Measurements from ENCODE around the gene ELK3.

The ELK3 gene

GRCh38 chr12:96213869-96214268 is 19.7 kb downstream of the ELK3 start:
- DNase-seq: no peak

GRCh38 chr12:96215919-96216273 is 21.7 kb downstream of the ELK3 start:
- no peak for DNase-seq

GRCh38 chr12:96218989-96219678 is 25.0 kb downstream of the ELK3 start:
- no peak for DNase-seq

GRCh38 chr12:96219700-96220206 is 25.6 kb downstream of the ELK3 start:
- no peak for DNase-seq

GRCh38 chr12:96220902-96221301 is 26.7 kb downstream of the ELK3 start:
- DNase-seq: no peak

GRCh38 chr12:96221391-96221790 is 27.2 kb downstream of the ELK3 start:
- no peak for DNase-seq

- no peak for DNase-seq
These were observed 29.4 kb downstream of the ELK3 start for GRCh38 chr12:96223411-96224218.

GRCh38 chr12:96224219-96224615 is 30.0 kb downstream of the ELK3 start:
- DNase-seq: no peak

- no peak for DNase-seq
These were observed 31.1 kb downstream of the ELK3 start for GRCh38 chr12:96225044-96225855.

GRCh38 chr12:96225994-96226399 is 31.8 kb downstream of the ELK3 start:
- DNase-seq: no peak

- DNase-seq: no peak
These were observed 32.2 kb downstream of the ELK3 start for GRCh38 chr12:96226401-96226800.

- no peak for DNase-seq
These were observed 32.7 kb downstream of the ELK3 start for GRCh38 chr12:96226801-96227348.

GRCh38 chr12:96227365-96228106 is 33.4 kb downstream of the ELK3 start:
- DNase-seq: no peak

GRCh38 chr12:96228566-96229248 is 34.5 kb downstream of the ELK3 start:
- DNase-seq: no peak

- DNase-seq: no peak
These were observed 36.5 kb downstream of the ELK3 start for GRCh38 chr12:96230646-96231045.

- DNase-seq: no peak
These were observed 39.0 kb downstream of the ELK3 start for GRCh38 chr12:96233168-96233567.

GRCh38 chr12:96233939-96234461 is 39.8 kb downstream of the ELK3 start:
- no peak for DNase-seq

- DNase-seq: no peak
These were observed 40.7 kb downstream of the ELK3 start for GRCh38 chr12:96234591-96235483.

GRCh38 chr12:96235484-96235826 is 41.3 kb downstream of the ELK3 start:
- DNase-seq: no peak

GRCh38 chr12:96236221-96236822 is 42.1 kb downstream of the ELK3 start:
- peak; percentile 39 for DNase-seq

Data from CD4-positive, alpha-beta T cell treated with Interferon gamma for 1 hour (primary cell).